ENCODE measurements around the gene HCFC2.

The HCFC2 gene

DNA sequence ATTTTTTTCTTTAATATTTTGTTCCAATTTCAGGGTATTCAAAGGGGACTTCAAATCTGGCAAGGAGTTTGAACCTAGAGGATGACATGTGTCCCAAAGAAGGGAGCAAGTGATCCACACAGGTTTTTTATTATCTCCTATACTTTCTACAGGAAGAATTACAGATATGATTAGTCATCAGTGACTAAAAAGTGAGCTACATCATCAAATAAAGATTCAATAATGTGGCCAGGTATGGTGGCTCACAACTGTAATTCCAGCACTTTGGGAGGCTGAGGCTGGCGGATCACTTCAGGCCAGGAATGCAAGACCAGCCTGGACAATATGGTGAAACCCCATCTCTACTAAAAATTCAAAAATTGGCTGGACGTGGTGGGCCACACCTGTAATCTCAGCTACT, 38.6 kb upstream of the HCFC2 start:
- no peak for TF ChIP-seq TAF1 (IDR thresholded peaks at IDR 0.05; ENCODE audit: low read depth)
- no peak for TF ChIP-seq RAD21 (IDR thresholded peaks at IDR 0.05; ENCODE audit: low read depth)
- TF ChIP-seq TEAD4 (IDR thresholded peaks at IDR 0.05) = no peak
- TF ChIP-seq, protein P1, sequence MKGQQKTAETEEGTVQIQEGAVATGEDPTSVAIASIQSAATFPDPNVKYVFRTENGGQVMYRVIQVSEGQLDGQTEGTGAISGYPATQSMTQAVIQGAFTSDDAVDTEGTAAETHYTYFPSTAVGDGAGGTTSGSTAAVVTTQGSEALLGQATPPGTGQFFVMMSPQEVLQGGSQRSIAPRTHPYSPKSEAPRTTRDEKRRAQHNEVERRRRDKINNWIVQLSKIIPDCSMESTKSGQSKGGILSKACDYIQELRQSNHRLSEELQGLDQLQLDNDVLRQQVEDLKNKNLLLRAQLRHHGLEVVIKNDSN (IDR thresholded peaks at IDR 0.05) = no peak
- TF ChIP-seq NFIC (IDR thresholded peaks at IDR 0.05) = no peak

DNA sequence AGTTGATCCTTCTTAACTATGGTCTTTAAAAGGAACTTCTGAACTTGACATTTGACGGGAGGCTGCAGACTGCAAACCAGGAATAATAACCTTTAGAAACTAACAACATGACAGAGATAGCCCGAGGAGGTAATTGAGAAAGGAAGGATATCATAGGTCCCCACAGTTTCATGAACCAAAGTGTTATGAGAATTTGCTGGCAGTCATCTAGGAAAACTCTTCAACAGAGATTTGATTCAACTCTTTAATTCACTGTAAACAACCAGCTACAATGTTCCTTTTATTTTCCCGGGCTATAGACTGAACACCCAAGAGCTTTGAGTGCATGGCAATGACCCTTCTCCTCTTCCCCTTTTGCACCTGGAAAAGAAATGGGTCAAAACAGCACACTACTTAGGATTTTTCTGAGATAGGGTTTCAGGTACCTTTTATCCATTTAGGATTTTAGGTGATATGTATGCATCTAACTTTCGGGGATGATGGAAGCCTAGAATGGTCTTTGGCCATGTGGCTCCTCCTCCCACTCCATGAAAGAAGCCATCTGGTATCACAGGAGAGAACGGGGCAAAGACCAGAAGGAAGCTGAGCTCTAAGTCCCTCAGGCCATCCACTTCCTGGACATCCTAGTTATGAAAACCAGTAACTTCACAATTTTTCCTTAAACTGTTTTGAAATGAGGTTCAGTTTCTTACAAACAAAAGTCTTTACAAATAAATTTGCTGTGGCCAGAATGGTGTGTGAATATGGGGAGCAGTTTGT, 37.3 kb upstream of the HCFC2 start:
- TF ChIP-seq YY1 (IDR thresholded peaks at IDR 0.05; ENCODE audit: low read depth) = no peak
- TF ChIP-seq, protein P1 (IDR thresholded peaks at IDR 0.05) = no peak
- no peak for TF ChIP-seq ZBTB7A (IDR thresholded peaks at IDR 0.05; ENCODE audit: low read depth)
- TF ChIP-seq EP300 (IDR thresholded peaks at IDR 0.05; ENCODE audit: borderline replicate concordance) = no peak
- TF ChIP-seq NFIC (IDR thresholded peaks at IDR 0.05) = no peak

DNA sequence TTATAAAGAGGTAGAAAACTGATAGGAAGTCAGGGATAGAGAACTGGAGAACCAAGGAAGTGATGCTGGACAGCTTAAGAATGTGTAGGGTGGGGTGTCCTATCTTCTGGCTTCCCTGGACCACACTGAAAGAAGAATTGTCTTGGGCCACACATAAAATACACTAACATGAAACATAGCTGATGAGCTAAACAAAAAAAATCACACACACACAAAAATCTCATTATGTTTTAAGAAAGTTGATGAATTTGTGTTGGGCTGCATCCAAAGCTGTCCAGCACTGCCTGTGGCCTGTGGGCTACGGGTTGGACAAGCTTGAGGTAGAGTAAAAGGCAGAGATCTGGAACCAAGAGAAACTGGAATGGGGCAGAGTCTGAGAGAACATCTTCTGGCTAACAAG, 21.8 kb upstream of the HCFC2 start:
- no peak for TF ChIP-seq NFIC (IDR thresholded peaks at IDR 0.05)
- TF ChIP-seq, protein P2, sequence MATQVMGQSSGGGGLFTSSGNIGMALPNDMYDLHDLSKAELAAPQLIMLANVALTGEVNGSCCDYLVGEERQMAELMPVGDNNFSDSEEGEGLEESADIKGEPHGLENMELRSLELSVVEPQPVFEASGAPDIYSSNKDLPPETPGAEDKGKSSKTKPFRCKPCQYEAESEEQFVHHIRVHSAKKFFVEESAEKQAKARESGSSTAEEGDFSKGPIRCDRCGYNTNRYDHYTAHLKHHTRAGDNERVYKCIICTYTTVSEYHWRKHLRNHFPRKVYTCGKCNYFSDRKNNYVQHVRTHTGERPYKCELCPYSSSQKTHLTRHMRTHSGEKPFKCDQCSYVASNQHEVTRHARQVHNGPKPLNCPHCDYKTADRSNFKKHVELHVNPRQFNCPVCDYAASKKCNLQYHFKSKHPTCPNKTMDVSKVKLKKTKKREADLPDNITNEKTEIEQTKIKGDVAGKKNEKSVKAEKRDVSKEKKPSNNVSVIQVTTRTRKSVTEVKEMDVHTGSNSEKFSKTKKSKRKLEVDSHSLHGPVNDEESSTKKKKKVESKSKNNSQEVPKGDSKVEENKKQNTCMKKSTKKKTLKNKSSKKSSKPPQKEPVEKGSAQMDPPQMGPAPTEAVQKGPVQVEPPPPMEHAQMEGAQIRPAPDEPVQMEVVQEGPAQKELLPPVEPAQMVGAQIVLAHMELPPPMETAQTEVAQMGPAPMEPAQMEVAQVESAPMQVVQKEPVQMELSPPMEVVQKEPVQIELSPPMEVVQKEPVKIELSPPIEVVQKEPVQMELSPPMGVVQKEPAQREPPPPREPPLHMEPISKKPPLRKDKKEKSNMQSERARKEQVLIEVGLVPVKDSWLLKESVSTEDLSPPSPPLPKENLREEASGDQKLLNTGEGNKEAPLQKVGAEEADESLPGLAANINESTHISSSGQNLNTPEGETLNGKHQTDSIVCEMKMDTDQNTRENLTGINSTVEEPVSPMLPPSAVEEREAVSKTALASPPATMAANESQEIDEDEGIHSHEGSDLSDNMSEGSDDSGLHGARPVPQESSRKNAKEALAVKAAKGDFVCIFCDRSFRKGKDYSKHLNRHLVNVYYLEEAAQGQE (IDR thresholded peaks at IDR 0.05; ENCODE audit: low read depth) = 0 out of 2 replicates have a peak, but pooled peaks have one; percentile 18

DNA sequence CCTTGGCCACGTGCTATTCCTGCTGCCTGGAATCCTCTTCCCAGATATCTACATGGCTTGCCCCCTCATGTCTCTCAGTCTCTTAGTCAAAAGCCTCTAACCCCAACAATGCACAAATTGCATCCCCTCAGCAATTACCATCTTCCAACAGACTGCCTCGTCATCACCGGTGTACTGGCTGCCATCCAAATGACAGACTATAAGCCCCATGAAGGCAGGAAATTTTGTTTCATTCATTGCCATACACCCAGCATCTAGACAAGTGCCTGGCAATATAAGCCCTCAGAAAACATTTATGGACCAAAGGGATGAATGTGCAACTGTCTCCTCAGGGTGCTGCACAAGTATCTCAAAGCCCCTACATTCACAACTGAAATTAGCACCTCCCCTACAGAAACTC, 20.2 kb upstream of the HCFC2 start:
- TF ChIP-seq CREB1 (IDR thresholded peaks at IDR 0.05; ENCODE audit: low read depth) = no peak
- TF ChIP-seq EGR1 (IDR thresholded peaks at IDR 0.05) = no peak
- TF ChIP-seq TAF1 (IDR thresholded peaks at IDR 0.05; ENCODE audit: low read depth) = no peak
- TF ChIP-seq, protein P3, sequence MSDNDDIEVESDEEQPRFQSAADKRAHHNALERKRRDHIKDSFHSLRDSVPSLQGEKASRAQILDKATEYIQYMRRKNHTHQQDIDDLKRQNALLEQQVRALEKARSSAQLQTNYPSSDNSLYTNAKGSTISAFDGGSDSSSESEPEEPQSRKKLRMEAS (IDR thresholded peaks at IDR 0.05) = no peak
- no peak for TF ChIP-seq YY1 (IDR thresholded peaks at IDR 0.05; ENCODE audit: low read depth)
- TF ChIP-seq, protein P2 (IDR thresholded peaks at IDR 0.05; ENCODE audit: low read depth) = no peak
- no peak for TF ChIP-seq EP300 (IDR thresholded peaks at IDR 0.05; ENCODE audit: borderline replicate concordance)
- no peak for TF ChIP-seq TEAD4 (IDR thresholded peaks at IDR 0.05)
- no peak for TF ChIP-seq ZBTB7A (IDR thresholded peaks at IDR 0.05; ENCODE audit: low read depth)
- no peak for TF ChIP-seq FOXM1 (IDR thresholded peaks at IDR 0.05; ENCODE audit: borderline replicate concordance, low read depth)
- TF ChIP-seq RAD21 (IDR thresholded peaks at IDR 0.05; ENCODE audit: low read depth) = no peak
- TF ChIP-seq, protein P1 (IDR thresholded peaks at IDR 0.05) = no peak
- no peak for TF ChIP-seq TCF12 (IDR thresholded peaks at IDR 0.05; ENCODE audit: low read depth)
- no peak for TF ChIP-seq NFIC (IDR thresholded peaks at IDR 0.05)
- no peak for TF ChIP-seq CEBPB (IDR thresholded peaks at IDR 0.05)

DNA sequence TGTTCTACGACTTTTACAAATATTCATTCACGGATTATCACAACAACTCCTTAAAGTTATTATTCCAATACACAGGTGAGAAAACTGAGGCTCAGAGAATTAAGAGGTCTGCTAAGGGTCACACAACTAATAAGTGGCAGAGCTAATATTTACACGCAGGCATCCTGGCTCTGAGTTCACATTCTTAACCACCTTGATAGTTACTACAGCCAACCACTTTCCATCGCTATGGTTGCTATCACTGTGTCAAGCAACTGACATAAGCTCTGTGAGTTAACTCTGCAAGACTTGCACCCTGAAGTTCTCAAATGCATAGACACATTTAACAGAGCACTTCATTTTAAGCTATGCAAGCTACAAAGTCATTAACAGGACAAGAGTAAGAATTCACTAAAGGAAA, 18.0 kb upstream of the HCFC2 start:
- TF ChIP-seq EP300 (IDR thresholded peaks at IDR 0.05; ENCODE audit: borderline replicate concordance) = no peak
- TF ChIP-seq YY1 (IDR thresholded peaks at IDR 0.05; ENCODE audit: low read depth) = no peak
- TF ChIP-seq RAD21 (IDR thresholded peaks at IDR 0.05; ENCODE audit: low read depth) = no peak
- TF ChIP-seq TAF1 (IDR thresholded peaks at IDR 0.05; ENCODE audit: low read depth) = no peak
- TF ChIP-seq ZBTB7A (IDR thresholded peaks at IDR 0.05; ENCODE audit: low read depth) = no peak
- no peak for TF ChIP-seq CREB1 (IDR thresholded peaks at IDR 0.05; ENCODE audit: low read depth)
- TF ChIP-seq, protein P1 (IDR thresholded peaks at IDR 0.05) = no peak
- no peak for TF ChIP-seq TCF12 (IDR thresholded peaks at IDR 0.05; ENCODE audit: low read depth)
- TF ChIP-seq, protein P2 (IDR thresholded peaks at IDR 0.05; ENCODE audit: low read depth) = no peak
- no peak for TF ChIP-seq NFIC (IDR thresholded peaks at IDR 0.05)
- no peak for TF ChIP-seq CEBPB (IDR thresholded peaks at IDR 0.05)
- TF ChIP-seq, protein P3 (IDR thresholded peaks at IDR 0.05) = no peak
- TF ChIP-seq EGR1 (IDR thresholded peaks at IDR 0.05) = no peak
